GM12892 (cell line): Measurements from ENCODE around the gene SAMMSON.

Experiments used
- DNase-seq: peaks from one replicate; pipeline ENCODE4 v3.0.0; 2011; ENCODE audit not compliant: insufficient read length
- FAIRE-seq: peaks from 2 replicates; lab custom pipeline; 2011; peaks lifted over from hg19 to GRCh38; lab: Jason Lieb, UNC
- POLR2A ChIP-seq: IDR thresholded peaks from 2 replicates; pipeline ENCODE4 v1.6.1; 2011; ENCODE audit warnings: low read depth, low read length, control low read depth
- POLR2AphosphoS5 ChIP-seq: IDR thresholded peaks from 2 replicates; pipeline ENCODE4 v1.6.1; 2011; ENCODE audit warnings: low read depth, low read length, control low read depth
- TAF1 ChIP-seq: IDR thresholded peaks from 2 replicates; pipeline ENCODE4 v1.6.1; 2011; ENCODE audit warnings: low read depth, mild to moderate bottlenecking, control low read depth, low read length, borderline replicate concordance

The SAMMSON gene

DNA sequence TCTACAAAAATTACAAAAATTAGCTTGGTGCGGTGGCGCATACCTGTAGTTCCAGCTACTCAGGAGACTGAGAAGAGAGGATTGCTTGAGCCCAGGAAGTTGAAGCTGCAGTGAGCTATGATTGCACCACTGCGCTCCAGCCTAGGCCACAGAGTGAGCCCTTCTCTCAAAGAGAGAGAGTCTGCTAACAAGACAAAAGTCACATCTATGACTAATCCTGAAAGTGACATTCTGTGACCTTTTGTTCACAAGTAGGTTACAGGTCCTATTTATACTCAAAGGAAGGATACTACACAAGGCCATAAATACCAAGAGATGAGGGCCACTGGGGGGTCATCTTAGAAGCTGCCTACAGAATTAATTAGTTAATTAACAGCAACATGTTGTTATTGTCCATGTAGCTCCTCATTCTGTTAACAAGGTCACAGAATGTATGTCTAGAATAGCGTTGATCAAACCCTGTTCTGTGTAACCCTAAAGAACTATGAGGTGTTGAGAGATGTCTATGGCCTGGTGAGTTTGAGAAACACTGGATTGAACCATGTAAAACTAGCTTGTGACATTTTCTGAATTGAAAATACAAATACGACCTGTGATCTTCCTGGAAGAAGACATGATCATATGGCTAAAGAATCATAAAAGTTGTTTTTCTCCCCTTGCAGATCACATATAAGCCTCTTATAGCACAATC, 97.0 kb downstream of the SAMMSON start:
- FAIRE-seq: peak; percentile 82
- TF ChIP-seq POLR2A (no peak), TAF1 (no peak), POLR2AphosphoS5 (no peak)

DNA sequence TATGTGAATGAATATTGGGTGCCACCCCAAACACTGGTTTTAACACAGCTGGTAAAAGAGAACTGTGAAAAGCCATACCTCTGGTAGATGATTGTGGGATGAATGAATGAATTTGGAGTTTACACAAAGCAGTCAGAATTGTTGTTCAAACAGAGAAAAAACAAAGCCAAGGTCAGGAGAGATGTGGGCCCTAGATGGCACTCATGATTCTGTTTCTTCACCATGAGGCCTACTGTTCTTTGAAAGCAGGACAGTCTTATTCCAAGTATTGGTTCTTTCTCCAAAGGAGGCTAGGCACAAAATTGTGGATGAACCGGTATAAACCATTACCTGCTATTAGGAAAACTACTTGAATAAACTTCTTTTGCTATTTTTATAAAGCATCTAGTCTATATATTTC, 97.6 kb downstream of the SAMMSON start:
- TF ChIP-seq POLR2AphosphoS5: no peak
- TF ChIP-seq TAF1: no peak
- no peak for TF ChIP-seq POLR2A
- no peak for DNase-seq
- FAIRE-seq: no peak

More for the DNA sequence above, 97.0 kb downstream of the SAMMSON start:
- no peak for DNase-seq

DNA sequence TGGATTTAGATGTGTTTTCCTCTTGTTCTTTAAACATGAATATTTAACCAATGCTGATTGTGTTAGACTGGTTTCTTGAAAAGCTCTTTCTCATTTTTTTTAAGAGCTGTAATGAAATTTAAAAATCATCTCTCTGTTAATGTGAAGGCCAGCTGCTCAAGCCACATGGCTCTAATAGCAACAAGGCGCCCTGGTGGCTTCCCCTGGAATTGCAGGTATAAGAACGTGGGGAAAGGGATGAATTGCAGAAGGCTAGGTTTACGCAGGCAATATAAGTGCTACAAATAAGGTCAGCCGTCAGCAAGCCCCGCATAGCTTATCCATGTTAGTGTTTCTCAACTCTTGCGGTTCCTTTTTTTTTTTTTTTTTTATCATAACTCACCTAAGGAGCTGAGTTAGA, 108.5 kb downstream of the SAMMSON start:
- DNase-seq (no peak), FAIRE-seq (peak; percentile 67)
- TF ChIP-seq POLR2AphosphoS5 (no peak), POLR2A (no peak)

DNA sequence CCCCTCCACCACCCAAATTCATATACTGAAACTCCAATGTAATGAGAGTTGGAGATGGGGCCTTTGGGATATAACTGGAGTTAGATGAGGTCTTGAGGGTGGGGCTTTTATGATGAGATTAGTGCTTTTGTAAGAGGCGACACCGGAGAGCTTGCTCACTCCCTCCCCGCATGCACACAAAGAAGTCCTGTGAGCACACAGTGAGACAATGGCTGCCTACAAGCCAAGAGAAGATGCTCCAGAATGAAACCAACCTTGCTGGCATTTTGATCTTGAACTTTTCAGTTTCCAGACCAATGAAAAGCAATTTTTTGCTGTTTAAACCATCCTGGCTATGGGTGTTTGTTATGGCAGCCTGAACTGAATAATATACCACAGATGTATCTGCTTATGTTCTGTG, 109.0 kb downstream of the SAMMSON start:
- no peak for DNase-seq
- no peak for TF ChIP-seq POLR2A
- no peak for TF ChIP-seq TAF1
- TF ChIP-seq POLR2AphosphoS5: no peak
- no peak for FAIRE-seq

DNA sequence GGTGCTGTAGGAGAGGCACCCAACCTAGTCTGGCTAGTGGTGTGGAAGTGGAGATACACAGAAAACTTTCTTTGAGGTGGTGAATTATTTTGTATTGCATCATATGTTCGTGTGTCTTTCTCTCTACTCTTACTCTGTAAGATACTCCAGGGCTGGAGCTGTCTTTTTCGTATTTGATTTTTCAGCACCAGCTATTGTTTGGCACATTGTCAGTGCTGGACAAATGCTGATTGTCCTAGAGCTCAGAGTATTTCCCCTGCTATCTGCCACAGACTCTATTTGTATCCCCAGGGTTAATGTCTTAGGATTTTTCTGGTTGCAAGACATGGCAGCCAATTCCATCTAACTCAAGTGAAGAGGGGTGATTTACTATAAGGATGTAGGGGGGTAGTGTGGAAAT, 110.5 kb downstream of the SAMMSON start:
- DNase-seq (no peak), FAIRE-seq (no peak)
- TF ChIP-seq TAF1 (no peak), POLR2AphosphoS5 (no peak), POLR2A (no peak)

DNA sequence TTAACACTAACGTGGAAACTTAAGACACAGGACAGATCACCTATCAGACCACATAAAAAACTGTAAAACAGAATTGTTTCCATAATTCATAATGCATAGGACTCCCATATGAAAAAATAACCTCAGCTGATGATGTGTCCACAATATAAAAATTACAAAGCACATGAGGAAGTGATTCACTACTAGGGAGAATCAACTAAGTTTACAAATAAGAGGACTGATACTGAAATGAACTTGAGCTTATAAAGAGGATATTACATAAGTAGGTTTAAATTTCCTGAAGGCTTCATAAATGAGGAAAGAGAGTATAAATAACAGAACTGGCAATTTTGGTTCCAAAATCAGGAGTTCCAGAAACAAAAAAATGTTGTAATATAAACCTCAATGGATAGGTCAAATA, 111.9 kb downstream of the SAMMSON start:
- DNase-seq (no peak), FAIRE-seq (no peak)
- TF ChIP-seq TAF1 (no peak), POLR2AphosphoS5 (no peak), POLR2A (no peak)

DNA sequence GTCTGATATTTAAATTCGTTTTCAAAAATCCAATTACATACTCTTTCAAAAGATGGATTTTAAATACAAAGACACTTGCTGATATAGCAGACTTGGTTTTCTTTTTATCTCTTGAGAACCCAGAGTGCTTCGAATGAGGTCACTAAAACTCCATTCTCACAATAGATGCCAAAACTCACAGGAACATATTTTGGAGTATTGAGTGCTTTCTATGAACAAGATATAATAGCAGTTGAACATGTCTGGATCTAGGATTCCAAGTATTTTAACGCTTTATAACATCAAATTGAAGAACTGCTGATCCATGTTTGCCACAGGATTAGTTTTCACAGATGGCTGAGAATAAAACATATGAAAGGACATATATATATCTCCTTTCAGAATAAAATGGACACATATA, 113.2 kb downstream of the SAMMSON start:
- TF ChIP-seq POLR2AphosphoS5 (no peak), POLR2A (no peak), TAF1 (no peak)
- FAIRE-seq (no peak), DNase-seq (no peak)

DNA sequence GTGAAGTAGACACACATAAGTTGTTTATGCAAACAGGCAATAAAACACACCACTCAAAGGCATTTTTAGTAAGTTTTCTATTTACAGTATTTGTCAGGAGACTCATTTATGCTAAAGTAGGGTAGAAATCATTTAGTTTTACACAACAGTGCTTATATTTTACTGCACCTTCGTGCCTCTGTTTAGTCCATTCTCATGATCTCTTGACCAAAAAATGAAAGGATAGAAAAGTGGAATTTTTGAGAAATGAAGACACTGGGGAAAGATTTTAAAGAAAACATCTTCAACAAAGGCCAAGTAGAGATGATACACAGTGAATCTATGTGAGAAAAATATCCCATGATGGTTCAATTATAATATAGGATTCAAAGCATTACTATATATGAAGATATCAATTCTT, 114.9 kb downstream of the SAMMSON start:
- TF ChIP-seq POLR2AphosphoS5: no peak
- no peak for TF ChIP-seq POLR2A
- no peak for TF ChIP-seq TAF1
- no peak for DNase-seq
- FAIRE-seq: no peak

DNA sequence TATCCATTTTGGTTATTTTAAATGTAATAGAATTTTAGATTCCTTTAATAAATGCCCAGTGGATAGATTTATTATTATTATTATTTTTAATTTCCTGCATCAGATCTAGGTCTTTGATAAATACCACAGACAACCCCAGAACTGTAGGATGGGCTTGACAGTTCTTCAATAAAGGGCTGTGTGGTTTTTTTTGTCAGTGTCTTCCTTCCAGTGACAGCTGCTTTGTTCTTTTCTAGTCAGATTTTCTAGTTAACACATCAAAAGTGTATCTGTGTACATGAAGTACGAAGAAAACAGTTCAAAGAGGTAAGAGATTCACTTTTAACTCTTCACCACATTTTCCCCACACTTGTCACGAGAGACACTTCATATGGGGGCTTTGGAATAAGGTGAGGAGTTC, 120.3 kb downstream of the SAMMSON start:
- FAIRE-seq: no peak

More for the DNA sequence above, 120.3 kb downstream of the SAMMSON start:
- no peak for DNase-seq
- no peak for TF ChIP-seq POLR2AphosphoS5
- TF ChIP-seq POLR2A: no peak
- no peak for TF ChIP-seq TAF1
